GM23338 (cell line): ENCODE data around the gene ARRB1. TPM values are rescaled to one million over a fixed set of nuclear protein-coding genes. Genes with fewer than 3 reads are reported as not detected.
A peak's percentile ranks its signal among the peaks of the same experiment; 100 is the strongest.

Experiments used
- ATAC-seq: fragments of 200-7000 bp; cut with Tn5 transposase; 3 replicates; pipeline ENCODE4 v1.9.1; 2020
- DNase-seq: peaks from one replicate; pipeline ENCODE4 v3.0.0-alpha.2; 2015; ENCODE audit warnings: low spot score
- H2AFZ ChIP-seq: fragments of 200-600 bp; sonication (generic); 2 replicates; pipeline ENCODE4 v1.8.0; 2016; ENCODE audit warnings: antibody characterized with exemption, mild to moderate bottlenecking, moderate library complexity
- H3F3A ChIP-seq: fragments of 200-600 bp; sonication (generic); replicated peaks from 2 replicates; pipeline ENCODE4 v1.8.0; 2017; ENCODE audit warnings: antibody characterized with exemption, mixed run types, low read depth
- H3K27ac ChIP-seq: fragments of 200-600 bp; sonication (generic); 2 replicates; pipeline ENCODE4 v1.6.1; 2016; ENCODE audit warnings: low read depth
- H3K27me3 ChIP-seq: fragments of 200-600 bp; sonication (generic); 2 replicates; pipeline ENCODE4 v1.8.0; 2016; ENCODE audit warnings: mild to moderate bottlenecking, mixed run types, moderate library complexity; ENCODE audit not compliant: insufficient read depth
- H3K36me3 ChIP-seq: fragments of 200-600 bp; sonication (generic); 2 replicates; pipeline ENCODE4 v1.8.0; 2016; ENCODE audit warnings: mild to moderate bottlenecking; ENCODE audit not compliant: insufficient read depth
- H3K4me1 ChIP-seq: fragments of 200-600 bp; sonication (generic); 2 replicates; pipeline ENCODE4 v1.8.0; 2016; ENCODE audit warnings: mild to moderate bottlenecking, moderate library complexity; ENCODE audit not compliant: insufficient read depth
- H3K4me2 ChIP-seq: fragments of 200-600 bp; sonication (generic); 2 replicates; pipeline ENCODE4 v1.7.1; 2017; ENCODE audit warnings: mixed run types
- H3K4me3 ChIP-seq: fragments of 200-600 bp; sonication (generic); 2 replicates; pipeline ENCODE4 v1.6.1; 2016; ENCODE audit warnings: mixed run types
- H3K79me2 ChIP-seq: fragments of 200-600 bp; sonication (generic); replicated peaks from 2 replicates; pipeline ENCODE4 v1.8.0; 2017; ENCODE audit warnings: mild to moderate bottlenecking; ENCODE audit not compliant: insufficient read depth
- H3K9me2 ChIP-seq: fragments of 200-600 bp; sonication (generic); 2 replicates; pipeline ENCODE4 v1.8.0; 2017; ENCODE audit not compliant: insufficient read depth
- H4K20me1 ChIP-seq: fragments of 200-600 bp; sonication (generic); replicated peaks from 2 replicates; pipeline ENCODE4 v1.8.0; 2017; ENCODE audit warnings: mild to moderate bottlenecking; ENCODE audit not compliant: insufficient read depth
- H3K27ac Mint-ChIP-seq: 2 replicates; pipeline ENCODE4 v1.8.0; 2020; ENCODE audit warnings: inconsistent platforms, mild to moderate bottlenecking, moderate library complexity, mixed read lengths
- H3K27me3 Mint-ChIP-seq: 3 replicates; pipeline ENCODE4 v1.8.0; 2022; ENCODE audit warnings: low read depth, mild to moderate bottlenecking, moderate library complexity, mixed read lengths, inconsistent platforms; ENCODE audit not compliant: insufficient read depth, poor library complexity
- H3K36me3 Mint-ChIP-seq: 3 replicates; pipeline ENCODE4 v1.8.0; 2021; ENCODE audit warnings: low read depth, mild to moderate bottlenecking, inconsistent platforms, moderate library complexity, mixed read lengths
- H3K4me1 Mint-ChIP-seq: 3 replicates; pipeline ENCODE4 v1.8.0; 2020; ENCODE audit warnings: mild to moderate bottlenecking, inconsistent platforms, mixed read lengths
- H3K4me3 Mint-ChIP-seq: 3 replicates; pipeline ENCODE4 v1.8.0; 2021; ENCODE audit warnings: moderate library complexity, mild to moderate bottlenecking, inconsistent platforms, mixed read lengths
- H3K9me3 Mint-ChIP-seq: 3 replicates; pipeline ENCODE4 v1.8.0; 2020; ENCODE audit warnings: moderate library complexity, mild to moderate bottlenecking, inconsistent platforms, mixed read lengths
- CTCF ChIP-seq, 2 experiments: fragments of 200-600 bp in 1 of 2; sonication (generic) in 1 of 2; conservative IDR thresholded peaks; 2 replicates each; pipeline versions ENCODE4 v1.5.1 to v1.6.1; 2016 to 2017; ENCODE audit warnings: antibody characterized with exemption in 2 of 2, low read depth in 2 of 2, mild to moderate bottlenecking in 2 of 2, moderate library complexity in 1 of 2
- ETS1 ChIP-seq: IDR thresholded peaks from 2 replicates; pipeline ENCODE4 v1.6.1; 2016; ENCODE audit warnings: antibody characterized with exemption
- EZH2 ChIP-seq: fragments of 200-600 bp; sonication (generic); IDR thresholded peaks from one replicate; pipeline ENCODE4 v1.8.0; 2017; ENCODE audit warnings: antibody characterized with exemption, mild to moderate bottlenecking, low read depth; ENCODE audit not compliant: unreplicated experiment
- EZH2phosphoT487 ChIP-seq: fragments of 200-600 bp; sonication (generic); IDR thresholded peaks from one replicate; pipeline ENCODE4 v1.8.1; 2018; ENCODE audit warnings: antibody characterized with exemption; ENCODE audit not compliant: unreplicated experiment
- JUNB ChIP-seq: IDR thresholded peaks from one replicate; pipeline ENCODE4 v1.6.1; 2016; ENCODE audit warnings: antibody characterized with exemption; ENCODE audit not compliant: unreplicated experiment
- NANOG ChIP-seq: IDR thresholded peaks from 2 replicates; pipeline ENCODE4 v1.6.1; 2016; ENCODE audit warnings: antibody characterized with exemption, borderline replicate concordance
- POLR2AphosphoS5 ChIP-seq: IDR thresholded peaks from 2 replicates; pipeline ENCODE4 v1.6.1; 2016; ENCODE audit warnings: antibody characterized with exemption, low read depth
- STAT1 ChIP-seq: IDR thresholded peaks from one replicate; pipeline ENCODE4 v1.6.1; 2016; ENCODE audit warnings: antibody characterized with exemption; ENCODE audit not compliant: unreplicated experiment
- ZNF114 ChIP-seq: fragments of 250-450 bp; sonication (Bioruptor Pico); IDR thresholded peaks from 2 replicates; pipeline ENCODE4 v1.5.0; 2020; ENCODE audit warnings: mild to moderate bottlenecking, moderate library complexity
- ZNF331 ChIP-seq: fragments of 250-450 bp; sonication (Bioruptor Pico); IDR thresholded peaks from 2 replicates; pipeline ENCODE4 v1.5.0; 2020; ENCODE audit warnings: low read depth, mild to moderate bottlenecking, moderate library complexity
- polyA plus RNA-seq: library from polyadenylated mRNA; unstranded; fragments of >200 nt; fragmentation: Nextera tagmentation; extraction: Ambion mirVana; gene quantifications from 2 replicates; pipeline ENCODE4 v1.2.1, GENCODE V29; 2016
- total RNA-seq: library from RNA; depleted of rRNA; stranded (reverse); fragments of >200 nt; shearing (Covaris generic); gene quantifications from 2 replicates; pipeline ENCODE4 v1.2.3, GENCODE V29; 2014
- TF ChIP-seq, protein P1 (sequence below): IDR thresholded peaks from one replicate; pipeline ENCODE4 v1.6.1; 2018; ENCODE audit warnings: antibody characterized with exemption; ENCODE audit not compliant: unreplicated experiment

Gene ARRB1
- total and polyA plus RNA-seq, 2 experiments from 2014 or later, result 6.3 to 11.1 TPM

GRCh38 chr11:75328426-75329277, 22.8 kb downstream of the ARRB1 start:
- Mint-ChIP-seq H3K27ac (peak overlapping the region; percentile 100), H3K27me3 (peaks cover 22% of the 10 kb centered on the region), H3K4me1 (peaks cover 80% of the 10 kb centered on the region), H3K36me3 (peaks cover 32% of the 10 kb centered on the region), H3K9me3 (no peaks in the 10 kb centered on the region), H3K4me3 (no peak overlapping the region; the same call in 2 of the 3 replicates)
- peaks cover 43% of the 10 kb centered on the region for H3K4me1 ChIP-seq
- H3K27me3 ChIP-seq, result no peaks in the 10 kb centered on the region
- H3K27ac ChIP-seq, result 0 out of 2 replicates have a peak overlapping the region, but pooled peaks have one; percentile 66
- TF ChIP-seq ETS1 (no peak), CTCF (conservative IDR thresholded peaks at IDR 0.05; ENCODE audit: low read depth in 2 of 2) (peak; percentile 61 to 88), ZNF331 (CRISPR knock-in tag) (no peak)
- no peaks in the 10 kb centered on the region for H3F3A ChIP-seq
- no peak overlapping the region for H3K4me2 ChIP-seq
- H3K4me3 ChIP-seq, result no peak overlapping the region
- peak; percentile 77 for ATAC-seq
- no peaks in the 10 kb centered on the region for H3K9me2 ChIP-seq
- no peak overlapping the region for H2AFZ ChIP-seq
- H4K20me1 ChIP-seq, result no peaks in the 10 kb centered on the region
- no peaks in the 10 kb centered on the region for H3K79me2 ChIP-seq
- DNase-seq, result peak; percentile 81
- H3K36me3 ChIP-seq, result no peaks in the 10 kb centered on the region

DNA sequence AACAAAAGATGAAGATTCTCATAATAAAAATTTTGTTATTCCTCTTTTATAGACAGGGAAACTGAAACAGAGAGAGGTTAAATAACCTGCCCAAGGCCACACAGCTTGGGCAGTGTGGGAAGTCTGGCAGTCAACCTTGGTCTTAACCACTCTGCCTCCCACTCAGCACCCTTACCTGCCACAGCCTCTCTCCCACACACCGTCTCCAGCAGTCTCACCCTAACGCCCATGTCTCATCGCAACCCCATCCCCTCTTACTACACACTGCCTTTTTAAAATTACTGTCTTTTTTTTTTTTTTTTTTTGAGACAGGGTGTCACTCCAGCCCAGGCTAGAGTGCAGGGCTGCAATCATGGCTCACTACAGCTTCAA, 25.0 kb downstream of the ARRB1 start:
- no peaks in the 10 kb centered on the region for H3K36me3 ChIP-seq
- no peaks in the 10 kb centered on the region for H3K9me2 ChIP-seq
- H3K27ac ChIP-seq, result no peak overlapping the region
- H3K4me1 ChIP-seq, result peaks cover 33% of the 10 kb centered on the region
- H4K20me1 ChIP-seq, result no peaks in the 10 kb centered on the region
- Mint-ChIP-seq H3K27ac (peak overlapping the region; percentile 90), H3K27me3 (peaks cover 12% of the 10 kb centered on the region), H3K4me1 (peaks cover 78% of the 10 kb centered on the region), H3K4me3 (no peak overlapping the region), H3K9me3 (no peaks in the 10 kb centered on the region; the same call in 2 of the 3 replicates), H3K36me3 (peaks cover 49% of the 10 kb centered on the region)
- H3K4me3 ChIP-seq, result no peak overlapping the region
- DNase-seq, result no peak
- ATAC-seq, result no peak
- no peaks in the 10 kb centered on the region for H3F3A ChIP-seq
- no peaks in the 10 kb centered on the region for H3K27me3 ChIP-seq
- H3K79me2 ChIP-seq, result no peaks in the 10 kb centered on the region
- H3K4me2 ChIP-seq, result no peak overlapping the region
- no peak overlapping the region for H2AFZ ChIP-seq
- TF ChIP-seq JUNB (no peak), EZH2 (no peak), ZNF114 (CRISPR knock-in tag) (no peak), NANOG (no peak), POLR2AphosphoS5 (no peak), ZNF331 (CRISPR knock-in tag) (no peak), CTCF (conservative IDR thresholded peaks at IDR 0.05; ENCODE audit: low read depth in 2 of 2) (no peak), EZH2phosphoT487 (no peak), STAT1 (no peak), ETS1 (no peak)
- TF ChIP-seq, protein P1, sequence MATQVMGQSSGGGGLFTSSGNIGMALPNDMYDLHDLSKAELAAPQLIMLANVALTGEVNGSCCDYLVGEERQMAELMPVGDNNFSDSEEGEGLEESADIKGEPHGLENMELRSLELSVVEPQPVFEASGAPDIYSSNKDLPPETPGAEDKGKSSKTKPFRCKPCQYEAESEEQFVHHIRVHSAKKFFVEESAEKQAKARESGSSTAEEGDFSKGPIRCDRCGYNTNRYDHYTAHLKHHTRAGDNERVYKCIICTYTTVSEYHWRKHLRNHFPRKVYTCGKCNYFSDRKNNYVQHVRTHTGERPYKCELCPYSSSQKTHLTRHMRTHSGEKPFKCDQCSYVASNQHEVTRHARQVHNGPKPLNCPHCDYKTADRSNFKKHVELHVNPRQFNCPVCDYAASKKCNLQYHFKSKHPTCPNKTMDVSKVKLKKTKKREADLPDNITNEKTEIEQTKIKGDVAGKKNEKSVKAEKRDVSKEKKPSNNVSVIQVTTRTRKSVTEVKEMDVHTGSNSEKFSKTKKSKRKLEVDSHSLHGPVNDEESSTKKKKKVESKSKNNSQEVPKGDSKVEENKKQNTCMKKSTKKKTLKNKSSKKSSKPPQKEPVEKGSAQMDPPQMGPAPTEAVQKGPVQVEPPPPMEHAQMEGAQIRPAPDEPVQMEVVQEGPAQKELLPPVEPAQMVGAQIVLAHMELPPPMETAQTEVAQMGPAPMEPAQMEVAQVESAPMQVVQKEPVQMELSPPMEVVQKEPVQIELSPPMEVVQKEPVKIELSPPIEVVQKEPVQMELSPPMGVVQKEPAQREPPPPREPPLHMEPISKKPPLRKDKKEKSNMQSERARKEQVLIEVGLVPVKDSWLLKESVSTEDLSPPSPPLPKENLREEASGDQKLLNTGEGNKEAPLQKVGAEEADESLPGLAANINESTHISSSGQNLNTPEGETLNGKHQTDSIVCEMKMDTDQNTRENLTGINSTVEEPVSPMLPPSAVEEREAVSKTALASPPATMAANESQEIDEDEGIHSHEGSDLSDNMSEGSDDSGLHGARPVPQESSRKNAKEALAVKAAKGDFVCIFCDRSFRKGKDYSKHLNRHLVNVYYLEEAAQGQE, result no peak
